Measurements from ENCODE around the gene SHROOM2.

- TF ChIP-seq EZH2phosphoT487 (IDR thresholded peaks at IDR 0.05; ENCODE audit: low read length), result no peak
- no peak for TF ChIP-seq CTCF (IDR thresholded peaks at IDR 0.05; ENCODE audit: low read length)
- TF ChIP-seq EZH2 (optimal IDR thresholded peaks at IDR 0.05; ENCODE audit: low read depth, low read length), result no peak
Observed at GRCh38 chrX:9940421-9940820, 154.2 kb downstream of the SHROOM2 start.
